ENCODE measurements around the gene OR12D1.
"Not testable (repeated sequence)": the region's sequence is repeated elsewhere in the genome, so short reads cannot be mapped to it uniquely, and the experiment has no call there.

Gene OR12D1

GRCh38 chr6:29414588-29414987, at the start of gene OR12D1:
OR12D1 (plus strand) TSS chr6:29414928.
- no peak for DNase-seq

- no peak for DNase-seq
Observed at GRCh38 chr6:29368765-29369164, 46.0 kb upstream of the OR12D1 start, which contains the start of gene OR5V1. OR5V1 (minus strand) TSS chr6:29368865; CDS start chr6:29356195, 12,670 bp downstream.

GRCh38 chr6:29375191-29375590, 39.5 kb upstream of the OR12D1 start, which contains the start of gene OR12D3:
OR12D3 (minus strand) TSS chr6:29375291; CDS start chr6:29375287, 4 bp downstream.
- no peak for DNase-seq

DNA sequence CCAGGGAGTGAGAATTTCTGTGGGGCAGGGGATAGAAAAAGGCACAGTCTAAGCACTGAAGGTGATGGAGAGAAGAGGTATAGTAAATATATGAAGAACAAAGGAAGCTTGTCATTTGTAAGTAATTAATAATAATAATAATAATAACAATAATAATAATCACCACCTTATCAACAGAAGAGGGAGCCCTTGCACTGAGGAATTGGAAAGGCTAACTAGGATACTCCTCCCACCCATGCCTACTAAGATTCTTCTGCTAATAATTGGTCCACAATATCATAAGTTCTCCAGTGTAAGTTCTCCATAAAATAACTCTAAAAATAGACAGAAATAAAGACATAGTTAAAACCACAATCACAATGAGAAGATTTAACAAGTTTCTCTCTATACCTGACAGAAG, 38.7 kb upstream of the OR12D1 start:
- peak; percentile 45 for DNase-seq

- DNase-seq: no peak
Observed at GRCh38 chr6:29388533-29388932, 26.2 kb upstream of the OR12D1 start.

- no peak for DNase-seq
Observed at GRCh38 chr6:29395331-29395730, 19.4 kb upstream of the OR12D1 start, which contains the start of gene OR12D2. OR12D2 (plus strand) TSS chr6:29395631; CDS start chr6:29396700, 1,069 bp downstream.

GRCh38 chr6:29399525-29399924, 15.2 kb upstream of the OR12D1 start:
- DNase-seq: no peak

- no peak for DNase-seq
Observed at GRCh38 chr6:29403801-29404200, 10.9 kb upstream of the OR12D1 start.

- no peak for DNase-seq
Observed at GRCh38 chr6:29419516-29419915, 4.8 kb downstream of the OR12D1 start.

- no peak for DNase-seq
Observed at GRCh38 chr6:29424168-29424567, 9.4 kb downstream of the OR12D1 start.

DNA sequence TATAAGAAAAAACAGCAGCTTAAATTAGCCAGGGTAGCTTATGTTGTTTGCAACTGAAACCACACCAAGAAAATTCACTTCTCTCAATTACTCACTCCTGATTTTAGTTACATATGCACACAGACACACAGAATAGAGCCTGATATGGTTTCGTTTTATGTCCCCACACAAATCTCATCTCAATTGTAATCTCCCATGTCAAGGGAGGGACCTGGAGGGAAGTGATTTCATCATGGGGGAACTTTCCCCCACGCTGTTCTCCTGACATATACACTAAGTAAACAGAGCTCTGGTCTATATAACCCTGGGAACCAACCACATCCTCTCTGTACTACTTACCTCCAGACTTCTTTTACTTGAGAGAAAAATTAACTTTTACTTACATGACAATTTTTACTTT, 9.8 kb downstream of the OR12D1 start:
- no peak for DNase-seq

- DNase-seq: no peak
Observed at GRCh38 chr6:29425075-29425474, 10.3 kb downstream of the OR12D1 start.

DNA sequence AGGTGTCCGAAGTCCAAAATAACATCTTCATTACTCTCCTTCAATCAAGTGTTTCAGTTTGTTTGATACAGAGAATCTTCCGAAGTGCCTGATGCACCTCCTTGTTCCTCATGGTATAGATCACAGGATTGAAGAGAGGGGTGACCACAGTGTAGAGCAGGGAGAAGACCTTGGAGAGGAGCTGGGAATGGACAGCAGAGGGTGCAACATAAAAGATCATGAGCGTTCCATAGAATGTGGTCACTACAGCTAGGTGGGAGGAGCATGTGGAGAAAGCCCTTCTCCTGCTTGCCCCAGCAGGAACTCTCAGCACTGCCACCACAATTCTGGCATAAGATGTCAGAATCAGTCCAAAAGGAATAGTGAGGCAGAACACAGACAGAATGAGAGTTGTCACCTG, 11.9 kb downstream of the OR12D1 start:
- no peak for DNase-seq

DNA sequence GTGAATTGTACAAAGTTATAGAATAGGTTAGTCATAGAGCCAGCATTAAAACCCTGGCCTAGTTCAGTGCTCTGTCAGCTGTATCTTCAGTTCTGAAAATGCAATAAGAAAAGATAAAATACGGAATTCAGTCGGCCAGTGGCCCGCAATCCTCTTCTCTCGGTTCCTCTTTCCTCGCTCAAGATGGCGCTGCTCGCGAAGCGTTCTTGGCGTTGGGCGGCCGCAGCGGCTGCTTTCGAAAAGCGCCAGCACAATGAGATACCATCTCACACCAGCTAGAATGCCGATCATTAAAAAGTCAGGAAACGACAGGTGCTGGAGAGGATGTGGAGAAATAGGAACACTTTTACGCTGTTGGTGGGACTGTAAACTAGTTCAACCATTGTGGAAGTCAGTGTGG, 22.0 kb downstream of the OR12D1 start:
- DNase-seq: not testable (repeated sequence)

DNA sequence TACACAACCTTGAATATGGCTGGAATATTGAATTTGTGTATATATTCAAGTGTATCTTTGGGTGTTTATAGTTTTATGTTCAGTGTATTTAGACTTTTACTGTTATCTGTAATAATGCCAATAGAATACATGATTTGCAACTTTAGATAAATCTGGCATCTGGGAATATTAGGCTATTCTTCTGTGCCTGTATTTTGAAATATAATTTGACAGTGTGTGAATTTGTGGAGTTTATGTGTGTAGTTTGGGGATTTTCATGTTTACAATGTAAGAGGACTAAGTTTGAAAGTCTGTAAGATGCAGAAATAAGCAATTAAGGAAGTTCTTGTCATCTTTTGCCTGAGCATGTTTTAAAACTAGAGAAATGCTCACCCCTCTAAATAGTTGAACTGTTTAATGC, 24.3 kb downstream of the OR12D1 start, which contains the start of gene OR10C1:
Gene OR10C1, plus strand, starts transcription at position 301 of the 400 bp plus-strand sequence. CDS start 710 bp downstream, outside the sequence.
- no peak for DNase-seq

DNA sequence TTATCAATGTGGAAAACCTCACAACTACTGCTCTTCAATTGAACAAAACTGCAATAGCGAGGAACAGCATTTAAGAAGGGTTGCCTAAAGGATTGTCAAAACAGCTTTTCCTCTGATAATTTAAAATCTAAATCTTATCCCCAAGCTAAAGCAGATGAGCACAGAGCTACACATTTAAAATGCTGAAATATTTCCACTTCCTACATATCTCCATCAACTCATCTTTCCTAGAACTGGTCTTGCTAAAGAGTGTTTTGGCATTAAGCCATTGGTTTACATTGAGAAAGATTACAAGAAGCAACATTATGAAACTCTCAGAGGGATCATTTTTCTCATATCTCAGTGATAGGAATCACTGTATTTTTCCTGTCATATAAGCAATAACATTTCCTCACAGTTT, 28.0 kb downstream of the OR12D1 start:
- DNase-seq: peak; percentile 50

GRCh38 chr6:29444031-29444430, 29.3 kb downstream of the OR12D1 start:
- not testable (repeated sequence) for DNase-seq

- DNase-seq: no peak
Observed at GRCh38 chr6:29447670-29448069, 32.9 kb downstream of the OR12D1 start.

GRCh38 chr6:29451471-29452193, 36.9 kb downstream of the OR12D1 start:
- DNase-seq: peak; percentile 11

DNA sequence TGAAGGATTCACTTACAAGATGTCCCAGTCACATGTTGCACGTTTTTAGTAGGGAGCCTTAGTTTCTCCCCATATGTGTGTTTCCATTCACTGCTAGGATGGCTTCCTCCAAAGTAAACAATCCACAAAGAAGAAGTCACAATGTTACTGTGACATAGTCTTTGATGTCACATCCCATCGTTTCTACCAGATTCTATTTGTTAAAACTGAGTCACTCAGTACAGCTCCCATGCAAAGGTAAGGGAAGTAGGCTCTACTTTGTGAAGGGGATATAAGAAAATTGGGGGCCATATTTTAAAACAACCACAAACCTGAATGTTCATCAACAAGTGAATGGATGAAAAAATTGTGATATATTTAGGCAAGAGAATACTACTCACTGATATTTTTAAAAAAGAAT, 42.2 kb downstream of the OR12D1 start, which contains the start of the genes OR11A1 and OR2H1:
Gene OR11A1, minus strand, starts transcription at position 101 of the 400 bp plus-strand sequence. CDS start 29,430 bp downstream, outside the sequence.
Gene OR2H1, plus strand, starts transcription at position 185 of the 400 bp plus-strand sequence. CDS start 4,615 bp downstream, outside the sequence.
- DNase-seq: no peak

- no peak for DNase-seq
Observed at GRCh38 chr6:29461021-29461814, 46.5 kb downstream of the OR12D1 start.

- DNase-seq: no peak
Observed at GRCh38 chr6:29462022-29462421, 47.3 kb downstream of the OR12D1 start.

- DNase-seq: no peak
Observed at GRCh38 chr6:29465279-29465678, 50.6 kb downstream of the OR12D1 start.
